HG03060 (cell line): ENCODE data around the gene NOA1.

ENCODE experiments used
- ATAC-seq: cut with Tn5 transposase; IDR thresholded peaks from one replicate; pipeline ENCODE4 v1.9.1; 2021; ENCODE audit warnings: low read depth, moderate number of reproducible peaks; ENCODE audit not compliant: unreplicated experiment

The NOA1 gene

DNA sequence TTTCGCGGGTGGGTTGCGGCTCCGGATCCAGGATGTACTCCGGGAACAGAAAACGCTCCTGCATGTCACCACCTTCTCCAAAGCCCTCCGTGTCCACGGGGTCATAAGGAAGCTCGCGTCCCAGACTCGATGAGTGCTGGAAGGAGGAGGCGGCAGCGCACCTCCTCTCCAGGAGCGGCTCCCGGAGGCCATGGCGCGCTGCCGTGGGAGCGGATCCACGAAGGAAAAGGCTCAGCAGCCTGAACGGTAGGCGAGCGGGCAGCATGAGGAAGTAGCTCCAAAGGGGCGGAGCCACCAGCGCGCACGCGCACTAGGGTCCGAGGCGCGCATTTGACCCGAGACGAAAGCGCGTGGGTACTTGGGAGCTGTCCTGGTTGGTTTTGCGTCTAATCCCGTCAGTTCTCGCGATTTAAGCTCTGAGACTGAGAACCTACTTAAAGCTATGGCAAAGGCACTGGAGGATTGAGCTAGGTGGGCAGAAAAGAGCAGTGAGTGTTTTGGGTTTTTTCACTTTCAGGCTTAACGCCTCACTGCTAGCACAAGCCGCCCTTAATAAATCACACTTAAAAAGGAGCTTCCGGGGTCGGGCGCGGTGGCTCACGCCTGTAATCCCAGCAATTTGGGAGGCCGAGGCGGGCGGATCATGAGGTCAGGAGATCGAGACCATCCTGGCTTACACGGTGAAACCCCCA, at the start of gene NOA1:
TSS of gene NOA1 (minus strand) at position 286 of the 692 bp plus-strand sequence. CDS start at position 265, 21 bp downstream.
- ATAC-seq, result peak; percentile 85

DNA sequence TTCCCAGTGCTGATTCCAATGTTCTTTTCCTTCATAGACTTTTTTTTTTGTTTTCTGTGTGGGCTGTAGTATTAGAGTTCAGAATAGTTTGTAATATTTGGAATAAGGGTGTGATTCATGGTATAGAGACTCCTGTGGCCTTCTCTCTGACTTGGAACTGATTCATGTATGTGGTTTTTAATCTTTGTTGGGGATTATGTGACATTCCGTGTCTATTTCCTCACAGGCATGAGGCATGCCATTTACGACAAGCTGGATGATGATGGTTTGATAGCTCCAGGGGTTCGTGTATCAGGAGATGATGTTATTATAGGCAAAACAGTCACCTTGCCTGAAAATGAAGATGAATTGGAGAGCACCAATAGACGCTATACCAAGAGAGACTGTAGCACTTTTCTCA, 45.7 kb upstream of the NOA1 start:
- no peak for ATAC-seq

DNA sequence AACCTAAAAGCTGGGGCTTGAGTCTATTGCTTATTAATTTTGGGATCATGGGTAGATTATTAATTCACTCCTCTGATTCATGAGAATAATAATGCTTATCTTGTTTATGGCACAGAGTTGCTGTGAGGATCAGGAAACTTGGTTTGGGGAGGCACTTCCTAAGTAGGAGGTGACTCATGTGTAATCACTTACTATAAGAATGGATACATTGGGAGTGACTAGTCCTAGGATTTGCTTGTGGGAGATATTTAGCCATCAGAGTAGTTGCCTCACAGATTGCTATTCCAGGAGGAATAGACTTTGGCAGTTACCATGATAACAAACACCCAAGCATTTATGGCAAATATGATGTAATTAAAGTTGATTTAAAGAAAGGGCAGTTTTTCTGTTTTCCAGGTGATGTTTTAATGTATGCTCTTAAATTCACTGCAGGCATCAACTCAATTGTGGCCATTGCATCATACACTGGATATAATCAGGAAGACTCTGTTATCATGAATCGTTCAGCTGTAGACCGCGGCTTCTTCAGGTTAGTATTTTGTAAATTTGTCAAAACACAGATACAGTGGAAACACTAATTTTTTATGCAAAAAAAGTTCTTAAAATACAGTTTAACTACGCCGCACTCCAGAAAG, 43.2 kb upstream of the NOA1 start:
- ATAC-seq, result no peak

DNA sequence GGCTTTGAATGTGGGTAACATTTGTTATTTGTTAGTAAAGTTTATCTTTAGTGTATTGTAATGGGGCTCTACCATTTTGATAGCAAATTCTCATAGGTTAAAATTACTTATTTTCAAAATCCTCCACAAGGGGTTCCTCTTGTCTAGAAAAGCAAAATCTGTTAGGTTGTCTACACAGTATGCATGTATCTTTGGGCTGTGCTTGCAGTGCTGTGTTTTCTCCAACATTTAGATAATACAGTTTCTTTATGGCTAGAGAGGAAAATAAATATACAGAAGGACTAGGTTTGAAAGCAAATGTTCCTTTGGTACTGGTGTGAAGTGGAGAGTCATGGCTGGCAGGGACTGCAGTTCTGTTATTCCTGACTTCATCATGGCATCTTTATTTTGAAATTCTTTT, 41.6 kb upstream of the NOA1 start:
- no peak for ATAC-seq

DNA sequence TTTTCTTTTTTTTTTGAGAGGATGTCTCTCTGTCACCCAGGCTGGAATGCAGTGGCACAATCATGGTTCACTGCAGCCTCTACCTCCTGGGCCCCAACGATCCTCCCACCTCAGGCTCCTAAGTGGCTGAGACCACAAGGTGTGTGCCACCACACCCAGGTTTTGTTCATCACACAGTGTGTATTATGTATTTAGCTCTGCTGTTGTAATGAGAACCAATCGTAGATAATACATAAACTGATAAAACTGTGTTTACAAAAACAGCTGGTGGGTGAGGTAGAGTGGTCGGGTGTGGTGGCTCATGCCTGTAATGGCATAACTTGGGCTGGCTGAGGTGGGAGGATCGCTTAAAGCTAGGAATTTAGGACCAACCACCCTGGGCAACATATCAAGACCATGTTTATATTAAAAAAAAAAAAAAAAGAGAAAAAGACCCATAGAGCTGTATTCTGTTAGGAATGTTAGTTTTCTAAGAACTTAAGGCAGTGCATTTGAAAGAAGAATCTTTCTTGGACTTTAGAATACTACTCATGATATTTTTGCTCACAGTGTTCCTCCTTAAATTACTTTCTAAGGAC, 36.2 kb upstream of the NOA1 start:
- ATAC-seq, result no peak

DNA sequence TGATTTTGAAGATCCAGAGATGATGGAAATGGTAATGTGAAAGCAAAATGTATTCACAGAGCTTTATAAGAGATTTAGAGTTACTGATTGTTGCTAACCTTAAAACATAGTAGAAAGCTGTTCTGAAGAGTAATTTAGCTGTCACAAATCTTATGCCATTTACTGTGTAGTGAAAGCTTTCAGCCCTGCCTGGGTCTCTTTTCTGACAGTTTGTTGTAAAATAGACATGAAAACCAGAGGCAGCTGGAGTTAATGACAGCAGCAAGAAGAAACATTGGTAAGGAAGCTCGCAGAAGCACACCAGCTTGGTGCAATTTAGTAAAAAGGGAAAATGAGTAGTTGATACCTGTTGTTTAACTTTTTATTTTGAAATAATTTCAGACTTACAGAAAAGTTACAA, 22.3 kb upstream of the NOA1 start:
- ATAC-seq, result no peak

DNA sequence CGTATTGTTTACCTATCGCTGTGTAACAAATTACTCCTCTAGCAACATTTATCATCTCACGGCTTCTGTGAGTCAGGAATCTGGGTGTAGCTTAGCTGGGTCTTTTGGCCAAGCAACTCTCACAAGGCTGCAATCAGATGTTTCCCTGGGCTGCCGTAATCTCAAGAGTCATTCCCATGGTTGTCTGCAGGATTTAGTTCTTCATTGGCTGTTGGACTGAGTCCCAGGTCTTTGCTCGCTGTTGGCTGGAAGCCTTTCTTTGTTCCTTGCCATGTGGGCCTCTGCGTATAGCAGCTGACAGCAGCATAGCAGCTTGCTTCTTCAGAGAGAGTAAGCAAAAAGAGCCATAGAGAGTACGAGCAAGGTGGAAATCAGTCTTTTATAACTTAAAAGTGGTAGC, 18.1 kb upstream of the NOA1 start:
- ATAC-seq, result no peak

DNA sequence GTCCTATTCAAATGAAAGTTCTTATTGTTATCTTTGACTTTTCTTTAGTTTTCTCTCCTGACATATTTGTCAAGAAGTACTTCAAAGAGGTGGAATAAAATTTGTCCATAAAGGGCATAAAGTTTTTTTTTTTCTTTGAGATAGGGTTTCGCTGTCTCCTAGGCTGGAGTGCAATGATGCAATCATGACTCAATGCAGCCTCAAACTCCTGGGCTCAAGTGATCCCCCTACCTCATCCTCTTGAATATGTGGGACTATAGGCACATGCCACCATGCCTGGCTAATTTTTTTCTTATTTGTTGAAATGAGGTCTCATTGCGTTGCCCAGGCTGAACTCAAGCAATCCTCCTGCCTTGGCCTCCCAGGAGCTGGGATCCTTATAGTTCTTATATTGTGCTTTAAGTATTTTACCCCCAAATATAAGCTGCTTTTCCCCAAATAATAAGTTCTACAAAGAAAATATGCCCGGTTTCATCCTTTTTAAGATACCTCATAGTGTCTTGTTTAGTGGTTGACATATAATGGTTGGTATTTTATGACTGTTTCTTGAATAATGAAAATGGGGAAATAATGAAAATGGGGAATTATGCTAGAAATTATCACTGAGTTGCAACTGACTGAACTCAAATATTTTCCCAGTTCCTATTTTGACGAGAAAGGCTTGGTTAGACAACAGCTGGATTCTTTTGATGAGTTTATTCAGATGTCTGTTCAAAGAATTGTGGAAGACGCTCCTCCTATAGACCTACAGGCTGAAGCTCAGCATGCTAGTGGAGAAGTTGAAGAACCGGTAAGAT, 12.9 kb upstream of the NOA1 start:
- no peak for ATAC-seq

DNA sequence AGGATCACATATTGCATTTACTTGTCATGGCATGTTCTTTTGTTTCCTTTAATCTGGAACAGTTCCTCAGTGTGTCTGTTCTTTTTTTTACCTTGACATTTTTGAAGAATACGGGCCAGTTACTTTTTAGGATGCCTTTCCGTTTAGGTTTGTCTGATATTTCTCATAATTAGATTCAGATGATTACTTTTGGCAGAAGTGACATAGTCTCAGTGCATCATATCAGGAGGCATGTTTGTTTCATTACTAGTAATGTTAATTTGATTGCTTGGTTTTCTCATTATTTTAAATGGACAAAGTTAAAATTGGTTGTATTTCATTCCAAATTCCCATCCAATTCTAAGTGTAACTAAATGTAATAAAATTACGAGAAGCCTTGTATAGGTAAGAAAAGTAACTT, 9.5 kb upstream of the NOA1 start:
- no peak for ATAC-seq

DNA sequence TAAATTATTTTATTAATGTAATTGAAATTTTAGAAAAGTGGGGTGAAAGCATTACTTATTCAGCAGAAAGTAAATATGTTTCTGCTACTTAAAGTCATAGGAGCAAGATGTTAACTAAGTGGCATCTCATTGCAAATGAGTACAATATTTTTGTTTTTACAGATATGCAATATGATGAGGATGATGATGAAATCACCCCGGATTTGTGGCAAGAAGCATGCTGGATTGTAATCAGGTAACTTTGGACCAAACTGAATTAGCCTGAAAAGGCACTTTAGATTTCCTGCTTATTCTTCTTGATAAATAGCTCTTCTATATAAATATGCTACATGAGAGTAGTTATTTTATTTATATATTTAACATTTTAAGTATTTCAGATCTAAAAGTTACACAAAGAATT, 8.8 kb upstream of the NOA1 start:
- no peak for ATAC-seq

DNA sequence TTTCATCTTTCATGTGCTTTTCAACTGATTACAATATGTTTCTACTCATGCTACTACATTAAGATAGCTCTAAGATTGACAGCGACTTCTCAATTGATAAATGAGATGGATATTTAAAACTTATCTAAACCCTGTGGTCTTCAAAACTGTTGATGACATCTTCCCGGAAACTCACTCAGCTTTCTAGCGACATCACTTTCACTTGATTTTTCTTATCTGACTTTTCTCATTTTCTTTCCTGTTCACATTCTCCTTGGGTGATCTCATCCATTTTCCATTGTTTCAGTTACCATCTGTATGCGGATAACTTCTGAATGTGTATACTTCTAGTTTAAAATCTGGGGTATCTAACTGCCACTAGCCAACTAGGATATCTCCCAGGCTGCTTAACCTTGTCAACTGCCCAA, 4.4 kb upstream of the NOA1 start:
- no peak for ATAC-seq

DNA sequence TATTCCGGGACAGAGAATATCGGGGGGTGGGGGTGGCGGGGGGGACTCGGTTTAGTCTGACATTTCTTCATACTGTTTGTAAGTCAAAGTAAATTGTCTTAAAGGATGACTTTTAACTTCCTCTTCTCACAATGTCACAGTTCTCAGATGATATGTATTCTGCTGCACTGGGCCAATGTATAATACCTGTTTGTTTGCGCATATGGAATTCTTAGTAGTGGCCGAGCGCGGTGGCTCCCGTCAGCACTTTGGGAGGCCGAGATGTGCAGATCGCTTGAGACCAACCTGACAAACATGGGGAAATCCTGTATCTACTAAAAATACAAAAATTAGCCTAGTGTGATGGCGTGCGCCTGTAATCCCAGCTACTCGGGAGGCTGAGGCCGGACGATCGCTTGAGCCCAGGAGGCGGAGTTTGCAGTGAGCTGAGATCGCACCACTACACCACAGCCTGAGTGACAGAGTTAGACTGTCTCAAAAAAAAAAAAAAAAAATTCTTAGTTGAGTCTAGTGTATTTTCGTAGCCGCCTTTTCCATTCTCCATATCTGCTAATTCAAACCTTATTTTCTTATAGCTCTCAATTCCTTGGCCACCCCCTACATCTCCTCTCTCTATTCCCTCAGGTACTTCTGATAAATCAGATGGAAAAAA, 2.1 kb upstream of the NOA1 start:
- no peak for ATAC-seq

DNA sequence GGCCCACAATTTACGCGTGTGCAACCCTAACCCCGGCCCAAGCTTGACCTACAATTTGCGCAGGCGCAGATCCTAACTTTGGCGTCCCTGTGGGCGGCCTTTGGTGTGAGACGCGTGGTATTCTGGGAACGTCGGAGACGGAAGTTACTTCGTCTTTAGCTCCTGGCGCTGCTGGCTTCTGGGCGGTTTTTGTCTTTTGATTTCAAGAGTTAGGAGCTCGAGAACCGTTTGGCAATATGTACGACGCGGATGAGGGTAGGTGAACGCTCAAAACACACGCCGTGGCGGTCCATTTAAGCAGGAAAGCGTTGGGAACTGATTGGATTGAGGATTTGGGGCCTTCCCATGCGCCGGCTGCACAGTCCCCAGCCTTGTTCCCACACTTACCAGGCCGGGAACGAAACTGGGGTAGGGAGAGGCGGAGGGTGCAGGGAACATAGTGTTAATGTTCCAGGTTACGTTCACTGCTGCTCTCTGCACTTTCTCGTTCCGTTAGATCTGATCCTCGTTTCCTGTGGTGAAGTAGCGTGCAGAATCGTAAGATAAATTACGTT, 1.4 kb upstream of the NOA1 start, which contains the start of gene POLR2B:
TSS of gene POLR2B (plus strand) at position 147 of the 554 bp plus-strand sequence. CDS start at position 237, 90 bp downstream.
- ATAC-seq, result peak; percentile 31

DNA sequence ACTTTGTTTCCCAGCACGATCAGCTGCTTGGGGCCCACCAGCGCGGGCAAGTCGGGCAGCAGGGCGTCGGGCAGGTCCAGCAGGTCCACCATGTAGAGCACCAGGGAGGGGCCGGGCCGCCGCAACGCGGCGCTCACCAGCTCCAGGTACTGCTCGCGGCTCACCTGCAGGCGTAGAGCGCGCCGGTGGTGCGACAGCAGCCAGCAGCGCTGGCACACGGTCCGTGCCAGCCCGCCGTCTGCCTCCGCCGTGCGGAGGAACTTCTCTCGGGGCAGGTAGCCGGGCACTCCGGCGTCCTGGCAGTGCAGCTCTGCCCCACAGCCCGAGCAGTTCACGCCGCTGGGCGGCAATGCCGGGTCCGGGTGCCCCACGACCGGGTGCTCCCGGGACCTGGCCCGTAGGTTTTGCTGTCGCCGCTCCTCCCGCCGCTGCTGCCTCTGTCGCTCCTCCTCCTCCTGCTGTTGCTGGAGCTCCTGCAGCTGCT, 527 bp downstream of the NOA1 start:
- ATAC-seq, result no peak

DNA sequence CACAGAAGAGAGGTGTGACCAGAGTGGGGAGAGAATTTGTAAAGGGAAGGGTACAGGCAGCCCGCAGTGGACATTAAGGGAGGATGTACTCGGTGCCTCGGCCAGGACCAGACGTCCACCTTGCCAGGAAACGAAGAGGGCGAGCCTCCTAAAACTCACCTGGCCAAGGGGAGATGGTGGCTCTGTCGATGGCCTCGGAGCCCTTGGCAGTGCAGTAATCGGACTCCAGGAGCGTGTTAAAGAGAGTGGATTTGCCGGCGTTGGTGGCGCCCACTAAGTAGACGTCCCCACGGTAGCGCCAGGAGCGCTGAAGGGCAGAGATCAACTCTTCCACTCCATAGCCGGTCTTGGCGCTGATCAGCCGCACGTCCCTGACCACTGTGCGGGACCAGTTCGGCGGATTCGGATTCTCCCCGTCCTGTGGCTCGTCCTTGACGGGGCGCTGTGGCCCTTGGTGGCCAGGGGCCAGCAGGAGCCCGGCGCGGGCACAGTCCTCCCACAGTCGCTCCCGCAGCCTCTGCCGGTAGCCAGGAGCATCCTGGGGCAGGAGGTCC, 1.0 kb downstream of the NOA1 start:
- ATAC-seq, result no peak

DNA sequence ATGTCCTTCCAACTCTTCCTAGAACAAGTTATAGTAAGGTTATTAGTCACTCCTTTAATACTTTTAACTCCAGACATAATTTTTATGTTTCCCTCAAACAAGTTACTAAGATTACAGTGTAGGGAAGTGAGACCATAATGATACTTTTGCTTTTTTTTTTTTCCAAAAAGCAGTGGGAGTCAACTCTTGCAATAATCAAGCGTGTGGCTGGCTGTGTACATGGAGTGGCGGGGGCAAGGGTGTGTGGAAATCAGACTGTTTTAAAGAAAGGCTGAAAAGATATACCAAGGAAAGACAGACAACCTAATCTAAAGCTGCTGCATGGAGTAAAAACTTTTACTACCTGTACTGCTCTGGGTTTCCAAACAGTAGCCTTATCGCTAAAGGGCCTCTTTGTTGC, 4.1 kb downstream of the NOA1 start:
- no peak for ATAC-seq

DNA sequence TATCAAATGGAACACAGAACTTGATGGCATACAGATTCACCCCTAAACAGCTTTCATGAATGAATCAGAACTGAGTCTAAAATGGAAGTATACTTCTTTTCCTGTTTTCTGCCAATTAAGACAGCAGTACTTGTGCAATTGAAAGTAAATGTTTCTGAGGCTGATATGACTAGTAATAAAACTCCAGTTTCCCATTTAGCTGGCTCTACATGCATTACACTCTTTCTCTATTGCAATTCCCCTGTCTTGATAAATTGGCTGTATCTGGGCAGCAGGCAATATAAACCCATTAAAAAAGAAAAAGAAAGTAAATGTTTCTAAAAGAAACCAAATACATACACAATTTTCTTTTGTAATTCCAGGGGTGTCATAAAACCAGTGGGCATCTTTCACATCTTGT, 4.6 kb downstream of the NOA1 start:
- no peak for ATAC-seq

DNA sequence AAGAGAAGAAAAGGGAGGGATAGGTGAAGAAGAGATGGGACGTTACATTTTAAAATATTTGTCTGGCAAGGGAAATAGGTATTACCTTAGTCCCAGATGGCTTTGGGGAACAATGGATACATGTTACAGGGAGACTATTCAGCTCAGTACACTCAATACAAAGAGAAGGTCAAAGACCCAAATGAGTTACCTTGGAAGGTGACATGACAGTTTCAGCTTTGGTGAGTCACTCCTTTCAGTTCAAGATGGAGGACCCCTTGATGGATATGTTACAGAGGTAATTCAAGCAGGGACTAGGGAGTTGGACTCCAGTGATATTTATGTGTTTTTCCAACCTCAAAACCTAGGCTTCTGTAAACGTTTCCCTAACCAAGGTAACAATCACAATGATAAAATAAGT, 5.0 kb downstream of the NOA1 start:
- no peak for ATAC-seq

DNA sequence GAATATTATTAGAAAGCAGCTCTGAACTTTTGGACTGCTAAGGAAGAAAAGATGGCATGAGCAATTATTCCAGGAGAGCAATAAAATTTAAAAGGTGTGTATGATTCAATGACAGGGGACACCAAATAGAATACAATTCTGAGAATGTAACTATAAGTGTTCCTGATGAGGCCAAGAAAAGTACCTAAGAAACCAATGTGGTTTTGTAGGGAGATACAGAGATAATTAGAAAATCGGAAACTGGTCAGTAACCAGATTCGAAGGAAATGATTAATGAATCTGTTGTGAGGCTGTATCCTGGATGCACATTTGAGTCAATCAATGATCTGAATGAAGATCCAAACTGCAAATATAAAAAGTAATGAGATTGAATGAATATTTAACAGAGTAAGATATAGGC, 6.0 kb downstream of the NOA1 start:
- no peak for ATAC-seq

DNA sequence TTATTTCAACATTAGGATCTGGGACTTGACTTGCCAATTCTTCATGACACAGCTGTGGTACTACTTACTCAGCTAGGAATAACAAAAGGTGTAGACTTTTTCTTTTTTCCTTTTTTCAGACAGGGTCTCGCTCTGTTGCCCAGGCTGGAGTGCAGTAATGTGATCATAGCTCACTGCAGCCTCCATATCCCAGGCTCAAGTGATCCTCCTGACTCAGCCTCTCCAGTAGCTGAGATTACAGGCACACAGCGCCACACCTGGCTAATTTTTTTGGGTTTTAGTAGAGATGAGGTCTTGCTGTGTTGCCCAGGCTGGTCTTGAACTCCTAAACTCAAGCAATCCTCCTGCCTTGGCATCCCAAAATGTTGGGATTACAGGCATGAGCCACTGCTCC, 16.3 kb downstream of the NOA1 start:
- no peak for ATAC-seq
